Activated naive CD4-positive, alpha-beta T cell treated with anti-CD3 and anti-CD28 coated beads, Interleukin-2, amount 10 ng/mL, durations not matched to agents 7 days and 5 days (primary cell): Measurements from ENCODE around the gene C2orf68.

ENCODE experiments used
- CTCF ChIA-PET: fragments of 350-600 bp; sonication (Branson Sonifier 250); formaldehyde crosslinking; loops from one replicate; lab custom pipeline; 2021; ENCODE audit warnings: antibody characterized with exemption; lab: Charles Lee
- DNase-seq: peaks from one replicate; pipeline ENCODE4 v3.0.0-alpha.2; 2020
- H3K27ac Mint-ChIP-seq: one replicate; pipeline ENCODE4 v1.8.0; 2021; ENCODE audit warnings: mild to moderate bottlenecking, moderate library complexity, mixed read lengths
- H3K27me3 Mint-ChIP-seq: one replicate; pipeline ENCODE4 v1.8.0; 2021; ENCODE audit warnings: mild to moderate bottlenecking, mixed read lengths
- H3K36me3 Mint-ChIP-seq: one replicate; pipeline ENCODE4 v1.8.0; 2021; ENCODE audit warnings: mixed read lengths
- H3K4me1 Mint-ChIP-seq: one replicate; pipeline ENCODE4 v1.8.0; 2021; ENCODE audit warnings: mixed read lengths
- H3K4me3 Mint-ChIP-seq: one replicate; pipeline ENCODE4 v1.8.0; 2021; ENCODE audit warnings: mild to moderate bottlenecking, moderate library complexity, mixed read lengths
- H3K9me3 Mint-ChIP-seq: one replicate; pipeline ENCODE4 v1.8.0; 2021; ENCODE audit warnings: mixed read lengths

Gene C2orf68

DNA sequence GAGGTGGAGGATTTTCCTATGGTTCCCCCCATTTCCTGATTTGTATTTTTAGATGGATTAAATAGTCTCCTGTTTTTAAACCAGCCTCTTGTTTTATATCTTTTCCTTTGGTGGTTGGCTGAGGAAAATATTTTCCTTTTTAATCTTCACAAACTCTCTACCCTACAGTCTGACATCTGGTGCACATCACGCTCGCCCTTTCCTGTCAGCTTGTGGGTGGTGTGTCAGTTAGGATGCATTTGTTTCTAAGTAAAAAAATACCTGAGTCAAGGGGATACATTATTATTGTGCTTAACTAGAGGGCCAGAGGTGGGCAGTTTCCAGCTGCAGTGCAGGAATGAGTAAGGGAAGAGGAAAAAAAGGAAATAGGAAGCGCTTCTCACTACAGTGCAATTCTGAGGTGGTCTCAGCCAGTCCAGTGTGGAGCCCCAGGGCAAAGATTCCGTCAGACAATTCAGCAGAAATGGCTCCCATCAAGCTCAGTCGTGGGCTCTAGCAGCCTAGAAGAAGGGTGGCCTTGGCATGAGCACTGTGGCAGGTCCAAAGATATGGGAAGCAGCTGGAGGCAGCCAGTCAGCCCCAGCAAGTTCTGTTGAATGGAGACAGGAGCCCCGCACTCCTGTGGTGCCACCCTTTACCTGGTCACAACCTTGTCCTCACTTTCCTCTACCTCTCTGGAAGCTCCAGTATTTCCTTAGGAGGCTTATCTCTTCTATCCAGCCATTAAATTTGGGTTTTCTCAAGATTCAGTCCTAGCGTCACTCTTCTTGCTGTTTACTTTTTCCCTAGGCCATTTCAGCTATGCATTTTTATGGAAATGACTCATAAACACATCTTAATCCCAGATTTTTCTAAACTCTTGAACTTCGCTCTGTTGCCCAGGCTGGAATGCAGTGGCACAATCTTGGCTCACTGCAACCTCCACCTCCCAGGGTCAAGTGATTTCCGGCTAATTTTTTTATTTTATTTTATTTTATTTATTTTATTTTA, 37.6 kb upstream of the C2orf68 start:
- DNase-seq, result no peak
- no peaks in the 10 kb centered on the region for H3K27me3 Mint-ChIP-seq
- CTCF ChIA-PET, result interaction anchor here (0.6 to 4.8 kb wide), 11 partner anchors 9 to 165 kb away, joined by 3 to 34 read pairs (median 4); no protein-coding TSS in a partner anchor
- no peak overlapping the region for H3K27ac Mint-ChIP-seq
- no peak overlapping the region for H3K4me3 Mint-ChIP-seq
- H3K9me3 Mint-ChIP-seq, result no peaks in the 10 kb centered on the region
- peaks cover 52% of the 10 kb centered on the region for H3K36me3 Mint-ChIP-seq
- H3K4me1 Mint-ChIP-seq, result no peaks in the 10 kb centered on the region

- H3K9me3 Mint-ChIP-seq, result no peaks in the 10 kb centered on the region
- no peak overlapping the region for H3K4me3 Mint-ChIP-seq
- peak; percentile 48 for DNase-seq
- no peaks in the 10 kb centered on the region for H3K27me3 Mint-ChIP-seq
- peak overlapping the region; percentile 2 for H3K27ac Mint-ChIP-seq
- CTCF ChIA-PET, result interaction anchor here (0.6 to 4.8 kb wide), 11 partner anchors 9 to 166 kb away, joined by 3 to 34 read pairs (median 4); no protein-coding TSS in a partner anchor
- peaks cover 51% of the 10 kb centered on the region for H3K36me3 Mint-ChIP-seq
- H3K4me1 Mint-ChIP-seq, result no peaks in the 10 kb centered on the region
Measured at GRCh38 chr2:85648619-85649018, 36.8 kb upstream of the C2orf68 start.

DNA sequence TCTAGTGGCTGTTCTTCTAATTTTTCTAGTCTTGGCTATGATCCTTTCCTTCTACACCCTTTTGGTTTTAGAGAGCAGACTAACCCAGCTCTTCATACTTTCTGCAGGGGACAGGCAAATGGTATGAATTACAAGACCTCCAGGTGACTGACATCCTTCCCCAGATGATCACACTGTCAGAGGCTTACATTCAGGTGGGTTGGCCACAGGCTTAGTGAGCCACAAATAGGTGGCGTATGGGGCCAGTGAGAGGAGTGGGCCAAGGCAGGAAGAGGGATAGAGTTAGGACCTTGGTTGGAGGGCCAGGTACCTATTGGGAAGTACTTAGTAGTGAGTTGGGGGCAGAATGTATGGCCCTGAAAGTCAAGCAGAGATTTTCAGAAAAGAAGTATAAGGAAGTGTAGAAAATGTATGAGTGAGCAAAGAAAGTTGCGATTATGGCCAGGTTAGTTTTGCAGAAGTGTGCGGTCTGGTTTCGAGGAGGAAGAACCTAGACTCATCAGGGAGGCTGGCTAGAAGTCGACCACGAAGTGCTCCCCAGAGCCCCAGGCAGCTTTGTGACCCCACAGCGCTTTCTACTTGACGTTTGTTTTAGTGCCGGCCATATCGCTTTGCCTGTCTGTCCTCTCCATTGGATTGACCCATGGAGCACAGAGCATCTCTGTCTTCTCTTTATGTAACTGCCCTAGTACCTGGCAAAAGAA, 36.1 kb upstream of the C2orf68 start:
- peaks cover 49% of the 10 kb centered on the region for H3K36me3 Mint-ChIP-seq
- no peaks in the 10 kb centered on the region for H3K9me3 Mint-ChIP-seq
- no peak for DNase-seq
- no peaks in the 10 kb centered on the region for H3K27me3 Mint-ChIP-seq
- CTCF ChIA-PET, result interaction anchor here (1.0 to 4.8 kb wide), 7 partner anchors 8 to 166 kb away, joined by 3 to 34 read pairs (median 6); no protein-coding TSS in a partner anchor
- H3K27ac Mint-ChIP-seq, result no peak overlapping the region
- no peaks in the 10 kb centered on the region for H3K4me1 Mint-ChIP-seq
- no peak overlapping the region for H3K4me3 Mint-ChIP-seq

- Mint-ChIP-seq H3K4me3 (no peak overlapping the region), H3K9me3 (no peaks in the 10 kb centered on the region), H3K4me1 (peaks cover 15% of the 10 kb centered on the region), H3K36me3 (peaks cover 55% of the 10 kb centered on the region), H3K27me3 (no peaks in the 10 kb centered on the region), H3K27ac (no peak overlapping the region)
- DNase-seq, result no peak
- CTCF ChIA-PET, result interaction anchor here (0.9 to 1.9 kb wide), 5 partner anchors 9 to 167 kb away, joined by 3 to 9 read pairs (median 5); no protein-coding TSS in a partner anchor
Measured at GRCh38 chr2:85646166-85646565, 34.3 kb upstream of the C2orf68 start.

- no peak overlapping the region for H3K27ac Mint-ChIP-seq
- CTCF ChIA-PET, result interaction anchor here (1.9 kb wide), 1 partner anchor 12 kb away, joined by 7 read pairs; no protein-coding TSS in a partner anchor
- H3K27me3 Mint-ChIP-seq, result no peaks in the 10 kb centered on the region
- no peaks in the 10 kb centered on the region for H3K9me3 Mint-ChIP-seq
- H3K4me1 Mint-ChIP-seq, result peaks cover 18% of the 10 kb centered on the region
- peaks cover 63% of the 10 kb centered on the region for H3K36me3 Mint-ChIP-seq
- H3K4me3 Mint-ChIP-seq, result no peak overlapping the region
- DNase-seq, result no peak
Measured at GRCh38 chr2:85644909-85645308, 33.0 kb upstream of the C2orf68 start.

DNA sequence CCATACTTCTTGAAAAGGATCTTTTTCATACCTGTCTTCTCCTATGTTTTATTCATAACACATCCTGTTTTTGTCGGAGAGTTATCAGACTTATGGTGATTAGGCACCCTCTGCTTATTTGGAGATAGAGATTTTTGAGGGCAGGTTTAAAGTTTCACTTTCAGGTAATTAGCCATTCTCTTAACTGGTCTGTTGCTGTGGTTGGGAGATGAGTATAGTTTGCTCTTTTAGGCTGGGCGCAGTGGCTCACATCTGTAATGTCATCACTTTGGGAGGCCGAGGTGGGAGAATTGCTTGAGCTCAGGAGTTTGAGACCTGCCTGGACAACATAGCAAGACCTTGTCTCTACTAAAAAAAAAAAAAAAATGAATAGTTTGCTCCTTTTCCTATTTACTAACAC, 30.9 kb upstream of the C2orf68 start:
- Mint-ChIP-seq H3K4me3 (no peak overlapping the region), H3K36me3 (peaks cover 54% of the 10 kb centered on the region), H3K27ac (peak overlapping the region; percentile 60), H3K4me1 (peaks cover 18% of the 10 kb centered on the region), H3K27me3 (no peaks in the 10 kb centered on the region), H3K9me3 (no peaks in the 10 kb centered on the region)
- DNase-seq, result no peak
- CTCF ChIA-PET, result no interaction called here

DNA sequence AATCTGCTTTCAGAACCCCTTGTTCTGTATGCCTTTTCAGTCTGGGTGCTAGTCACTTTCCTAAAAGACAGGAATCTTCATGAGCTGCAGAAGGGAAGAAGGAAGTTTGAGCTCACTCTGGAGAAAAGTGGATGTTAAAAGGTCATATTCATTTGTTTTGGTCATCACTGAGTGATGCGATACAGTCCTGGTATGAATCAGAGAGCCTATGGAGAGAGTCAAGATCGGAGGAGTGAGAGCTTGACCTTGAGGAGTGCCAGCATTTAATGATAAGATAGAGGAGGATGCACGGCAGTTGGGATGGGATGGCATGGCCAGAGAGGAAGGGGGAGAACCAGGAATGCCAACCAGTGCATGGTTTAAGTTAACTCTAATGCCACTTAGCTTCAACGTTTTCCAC, 23.8 kb upstream of the C2orf68 start:
- peaks cover 4% of the 10 kb centered on the region for H3K4me1 Mint-ChIP-seq
- H3K9me3 Mint-ChIP-seq, result no peaks in the 10 kb centered on the region
- DNase-seq, result no peak
- H3K4me3 Mint-ChIP-seq, result no peak overlapping the region
- CTCF ChIA-PET, result interaction anchor here (0.7 to 5.0 kb wide), 10 partner anchors 13 to 178 kb away, joined by 3 to 39 read pairs (median 11); no protein-coding TSS in a partner anchor
- no peaks in the 10 kb centered on the region for H3K27me3 Mint-ChIP-seq
- peak overlapping the region; percentile 5 for H3K27ac Mint-ChIP-seq
- H3K36me3 Mint-ChIP-seq, result peaks cover 55% of the 10 kb centered on the region

DNA sequence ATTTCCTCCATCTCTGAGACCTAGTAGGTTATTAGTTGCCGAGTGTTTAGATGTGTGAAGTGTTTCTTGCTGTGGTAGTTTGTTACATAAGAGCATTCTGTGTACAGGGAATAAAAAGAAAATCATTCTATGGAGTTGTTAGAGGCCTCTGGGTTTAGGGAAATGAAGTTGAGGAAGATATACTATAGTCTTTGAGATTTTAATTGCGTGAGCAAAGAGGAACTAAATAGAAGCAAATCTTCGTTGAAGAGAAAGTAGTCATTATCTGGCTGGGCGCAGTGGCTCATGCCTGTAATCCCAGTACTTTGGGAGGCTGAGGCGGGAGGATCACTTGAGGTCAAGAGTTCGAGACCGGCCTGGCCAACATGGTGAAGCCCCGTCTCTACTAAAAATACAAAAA, 23.1 kb upstream of the C2orf68 start:
- H3K4me3 Mint-ChIP-seq, result no peak overlapping the region
- H3K36me3 Mint-ChIP-seq, result peaks cover 57% of the 10 kb centered on the region
- CTCF ChIA-PET, result interaction anchor here (1.5 to 5.0 kb wide), 5 partner anchors 14 to 179 kb away, joined by 5 to 39 read pairs (median 21); no protein-coding TSS in a partner anchor
- H3K4me1 Mint-ChIP-seq, result peaks cover 4% of the 10 kb centered on the region
- no peaks in the 10 kb centered on the region for H3K9me3 Mint-ChIP-seq
- DNase-seq, result no peak
- H3K27me3 Mint-ChIP-seq, result no peaks in the 10 kb centered on the region
- no peak overlapping the region for H3K27ac Mint-ChIP-seq

GRCh38 chr2:85631316-85631715, 19.4 kb upstream of the C2orf68 start:
- H3K4me1 Mint-ChIP-seq, result peaks cover 12% of the 10 kb centered on the region
- CTCF ChIA-PET, result interaction anchor here (0.7 to 1.4 kb wide), 3 partner anchors 11 to 183 kb away, joined by 3 to 4 read pairs (median 3); no protein-coding TSS in a partner anchor
- H3K36me3 Mint-ChIP-seq, result peaks cover 52% of the 10 kb centered on the region

DNA sequence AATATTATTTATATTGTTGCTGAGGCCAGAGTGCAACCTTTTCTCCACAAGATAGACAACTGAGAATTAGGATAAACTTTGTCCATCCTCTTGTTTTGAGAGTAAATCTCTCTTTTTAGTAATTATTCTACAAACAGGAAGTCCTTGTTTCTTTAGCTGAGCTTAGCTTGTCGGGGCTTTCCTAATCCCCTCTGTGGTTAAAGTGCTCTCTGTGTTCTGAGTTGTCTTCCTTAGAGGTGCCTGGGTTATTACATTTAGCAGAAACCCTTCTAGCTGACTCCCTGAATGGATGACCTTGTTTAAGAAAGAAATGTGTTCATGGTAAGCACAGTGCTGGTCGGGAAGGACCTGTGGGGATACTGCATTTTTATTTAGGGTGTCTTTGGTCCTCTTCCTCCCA, 16.8 kb upstream of the C2orf68 start:
- Mint-ChIP-seq H3K4me3 (no peak overlapping the region), H3K4me1 (peaks cover 12% of the 10 kb centered on the region), H3K36me3 (peaks cover 59% of the 10 kb centered on the region), H3K27me3 (no peaks in the 10 kb centered on the region), H3K27ac (peak overlapping the region; percentile 58), H3K9me3 (no peaks in the 10 kb centered on the region)
- DNase-seq, result no peak
- CTCF ChIA-PET, result interaction anchor here (1.0 to 2.1 kb wide), 2 partner anchors 9 to 15 kb away, joined by 3 to 15 read pairs; no protein-coding TSS in a partner anchor

More at GRCh38 chr2:85631316-85631715, 19.4 kb upstream of the C2orf68 start:
- no peak for DNase-seq
- Mint-ChIP-seq H3K27me3 (no peaks in the 10 kb centered on the region), H3K27ac (peak overlapping the region; percentile 67), H3K4me3 (no peak overlapping the region), H3K9me3 (no peaks in the 10 kb centered on the region)

GRCh38 chr2:85623991-85624390, 12.1 kb upstream of the C2orf68 start:
- peaks cover 18% of the 10 kb centered on the region for H3K4me1 Mint-ChIP-seq
- no peaks in the 10 kb centered on the region for H3K27me3 Mint-ChIP-seq
- H3K36me3 Mint-ChIP-seq, result peaks cover 55% of the 10 kb centered on the region
- H3K27ac Mint-ChIP-seq, result no peak overlapping the region
- DNase-seq, result no peak
- CTCF ChIA-PET, result no interaction called here
- H3K4me3 Mint-ChIP-seq, result no peak overlapping the region
- H3K9me3 Mint-ChIP-seq, result no peaks in the 10 kb centered on the region

DNA sequence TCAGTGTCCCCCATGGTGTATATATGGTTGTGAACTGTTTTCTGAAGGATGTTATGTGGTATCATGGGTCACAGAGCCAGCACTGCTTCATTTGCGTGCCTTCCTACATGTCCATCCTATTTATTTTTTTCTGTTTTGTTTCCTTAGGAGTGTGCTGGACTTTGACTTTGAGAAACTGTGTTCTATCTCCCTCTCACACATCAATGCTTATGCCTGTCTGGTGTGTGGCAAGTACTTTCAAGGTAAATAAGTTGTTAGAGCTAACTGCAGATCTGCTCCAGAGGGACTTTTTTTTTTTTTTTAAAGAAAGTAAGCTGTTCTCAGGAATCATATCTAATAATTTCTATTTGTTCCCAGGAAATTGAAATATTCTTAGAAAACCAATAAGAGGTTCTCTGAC, 9.5 kb upstream of the C2orf68 start:
- H3K27ac Mint-ChIP-seq, result no peak overlapping the region
- H3K9me3 Mint-ChIP-seq, result no peaks in the 10 kb centered on the region
- CTCF ChIA-PET, result interaction anchor here (0.8 to 1.8 kb wide), 3 partner anchors 14 to 16 kb away, joined by 3 to 6 read pairs (median 5); no protein-coding TSS in a partner anchor
- no peak overlapping the region for H3K4me3 Mint-ChIP-seq
- H3K4me1 Mint-ChIP-seq, result peaks cover 24% of the 10 kb centered on the region
- no peak for DNase-seq
- no peaks in the 10 kb centered on the region for H3K27me3 Mint-ChIP-seq
- H3K36me3 Mint-ChIP-seq, result peaks cover 55% of the 10 kb centered on the region

DNA sequence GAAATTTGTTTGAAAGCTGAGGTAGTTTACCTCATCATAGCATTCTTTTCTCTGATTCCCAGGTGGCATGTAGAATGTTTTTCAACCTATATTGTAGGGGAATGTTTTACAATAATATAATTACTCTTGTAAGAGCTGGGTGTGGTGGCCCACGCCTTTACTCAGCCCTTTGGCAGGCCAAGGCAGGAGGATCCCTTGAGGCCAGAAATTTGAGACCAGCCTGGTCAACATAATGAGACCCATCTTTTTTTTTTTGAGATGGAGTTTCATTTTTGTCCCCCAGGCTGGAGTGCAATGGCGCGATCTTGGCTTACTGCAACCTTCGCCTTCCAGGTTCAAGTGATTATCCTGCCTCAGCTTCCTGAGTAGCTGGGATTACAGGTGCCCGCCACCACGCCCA, 7.8 kb upstream of the C2orf68 start:
- Mint-ChIP-seq H3K9me3 (no peaks in the 10 kb centered on the region), H3K4me3 (no peak overlapping the region), H3K27ac (no peak overlapping the region), H3K36me3 (peaks cover 42% of the 10 kb centered on the region), H3K4me1 (peaks cover 30% of the 10 kb centered on the region), H3K27me3 (no peaks in the 10 kb centered on the region)
- CTCF ChIA-PET, result interaction anchor here (0.6 to 1.5 kb wide), 3 partner anchors 12 to 196 kb away, joined by 4 to 11 read pairs (median 5); no protein-coding TSS in a partner anchor
- DNase-seq, result no peak
